ENCODE results near the gene TRIM37.

TRIM37 gene

DNA sequence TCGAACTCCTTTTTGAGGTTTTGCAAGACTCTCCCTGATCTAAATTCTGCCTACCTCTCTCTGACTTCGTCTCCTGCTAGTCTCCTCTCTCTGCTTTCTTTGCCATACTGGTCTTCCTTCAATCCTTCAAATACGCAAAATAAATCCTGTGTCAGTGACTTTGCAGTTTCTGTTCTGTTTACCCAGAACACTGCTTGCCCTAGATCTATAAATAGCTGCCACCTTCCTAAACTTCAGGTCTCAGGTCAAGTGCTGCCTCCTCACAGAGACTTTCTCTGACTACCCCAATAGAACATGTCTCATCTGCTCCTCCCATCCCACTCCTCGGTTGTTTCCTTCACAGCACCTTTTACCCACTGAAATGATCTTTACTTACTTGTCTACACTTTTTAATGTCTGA is 78.9 kb downstream of the TRIM37 start:
- no peak for DNase-seq

DNA sequence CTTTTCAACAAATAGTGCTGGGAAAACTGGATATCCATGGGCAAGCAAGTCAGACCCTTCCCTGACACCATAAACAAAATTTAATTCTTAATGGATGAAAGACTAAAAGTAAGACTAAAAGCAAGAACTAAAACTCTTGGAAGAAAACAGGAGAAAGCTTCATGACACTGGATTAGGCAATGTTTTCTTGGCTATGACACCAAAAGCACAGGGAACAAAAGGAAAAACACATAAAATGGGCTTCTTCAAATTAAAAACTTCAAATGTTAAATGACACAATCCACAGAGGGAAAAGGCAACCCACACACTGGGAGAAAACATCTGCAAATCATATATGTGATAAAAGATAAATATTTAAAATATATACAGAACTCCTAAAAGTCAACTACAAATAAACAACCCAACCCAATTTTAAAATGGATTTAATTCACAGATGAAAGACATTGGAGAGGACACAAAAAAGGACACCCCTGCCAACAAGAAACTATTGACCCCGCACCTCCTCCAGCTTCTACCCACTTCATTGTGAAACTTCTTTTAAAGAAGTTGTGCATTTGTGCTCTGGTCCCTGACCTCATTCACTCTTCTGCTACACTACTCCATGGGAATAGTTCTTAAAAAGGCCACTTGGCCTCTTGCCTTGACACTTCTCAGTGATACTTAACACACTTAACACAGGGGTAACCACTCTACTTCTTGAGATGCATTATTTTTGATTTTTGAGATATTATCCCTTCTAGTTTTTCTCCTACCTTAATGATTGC is 80.3 kb downstream of the TRIM37 start:
- no peak for DNase-seq

DNA sequence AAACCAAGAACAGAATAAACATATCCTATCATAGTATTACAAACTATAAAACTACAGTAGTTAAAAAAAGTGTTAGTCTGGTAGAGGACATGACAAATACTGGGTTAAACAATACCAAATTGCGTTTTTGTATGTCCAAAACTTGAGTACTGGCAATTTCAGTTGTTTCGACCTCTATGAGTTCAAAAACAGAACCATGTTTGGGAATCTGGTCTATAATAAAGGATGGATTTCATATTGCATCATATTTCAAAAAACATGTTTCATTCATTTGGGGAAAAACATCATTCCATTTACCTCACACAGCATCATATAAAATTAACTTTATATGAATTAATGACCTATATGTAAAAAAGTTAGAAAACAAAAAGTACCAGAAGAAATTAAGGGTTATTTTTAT is 81.8 kb downstream of the TRIM37 start:
- no peak for DNase-seq

DNA sequence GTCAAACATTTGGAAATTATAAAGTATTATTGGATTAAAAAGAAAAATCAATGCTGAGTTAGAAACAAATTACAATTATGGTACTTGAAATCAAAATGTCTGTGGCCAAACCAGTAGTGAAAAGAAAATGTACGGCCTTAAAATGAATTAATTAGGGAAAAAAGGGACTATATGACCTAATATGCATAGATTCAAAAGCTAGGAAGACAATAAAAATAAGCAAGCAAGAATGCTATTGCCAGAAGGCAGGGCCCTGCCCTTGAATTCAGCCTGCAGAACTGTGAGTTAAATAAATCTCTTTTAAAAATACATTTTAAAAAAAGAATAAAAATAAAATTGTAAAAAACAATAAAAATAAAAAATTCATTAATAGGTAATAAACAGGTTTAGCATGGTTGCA is 88.7 kb downstream of the TRIM37 start:
- DNase-seq = no peak

DNA sequence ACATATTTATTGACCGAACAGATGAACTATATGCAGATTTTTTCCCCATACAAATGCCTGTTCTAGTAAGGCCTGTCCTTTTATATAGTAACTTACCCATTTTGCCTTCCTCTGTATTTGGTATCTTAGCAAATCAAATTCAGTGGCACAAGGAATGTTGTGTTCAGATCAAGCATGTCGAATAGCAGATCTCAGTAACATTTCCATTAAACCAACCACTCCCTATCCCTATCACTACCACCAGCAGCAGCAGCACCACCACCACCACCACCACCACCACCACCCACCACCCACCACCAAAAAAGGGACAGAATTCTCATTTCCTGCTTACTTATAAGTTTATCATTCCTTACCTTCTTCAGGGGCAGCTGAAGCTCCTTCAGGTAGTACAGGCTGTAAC is 94.7 kb downstream of the TRIM37 start:
- no peak for DNase-seq

DNA sequence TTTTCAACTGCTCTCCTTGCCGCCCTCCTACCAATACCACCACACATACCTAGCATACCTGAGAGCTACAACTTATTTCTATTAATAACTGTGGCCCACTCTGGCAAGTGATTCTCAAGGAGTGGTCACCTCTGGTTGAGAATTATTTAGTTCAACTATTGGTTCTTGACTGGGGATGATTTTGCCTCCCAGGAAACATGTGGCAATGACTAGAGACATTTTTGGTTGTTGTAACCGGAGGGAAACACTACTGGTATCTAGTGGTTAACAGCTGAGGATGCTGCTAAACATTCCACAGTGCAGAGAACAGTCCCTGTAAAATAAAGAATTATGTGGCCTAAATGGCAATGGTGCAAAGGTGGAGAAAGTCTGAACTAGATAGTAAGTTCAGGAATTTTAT is 96.7 kb downstream of the TRIM37 start:
- no peak for DNase-seq

DNA sequence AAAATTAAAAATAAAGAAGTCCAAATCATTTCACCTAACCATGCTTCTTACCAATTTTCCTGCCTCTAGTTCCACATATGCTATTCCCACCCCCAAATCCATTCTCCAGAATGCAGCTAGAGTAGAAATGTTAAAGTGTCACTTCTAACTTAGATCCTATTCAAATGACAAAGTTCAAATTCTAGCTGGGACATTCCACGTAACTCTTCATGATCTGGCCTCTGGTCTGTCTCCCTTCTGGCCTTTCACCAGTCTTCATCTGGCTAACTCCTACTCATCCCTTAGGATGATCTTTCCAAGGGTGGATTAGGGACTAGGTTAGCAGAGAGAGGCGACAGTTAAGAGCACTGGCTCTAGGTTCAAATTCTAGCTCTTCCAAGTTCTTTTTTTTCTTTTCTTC is 97.9 kb downstream of the TRIM37 start:
- no peak for DNase-seq

DNA sequence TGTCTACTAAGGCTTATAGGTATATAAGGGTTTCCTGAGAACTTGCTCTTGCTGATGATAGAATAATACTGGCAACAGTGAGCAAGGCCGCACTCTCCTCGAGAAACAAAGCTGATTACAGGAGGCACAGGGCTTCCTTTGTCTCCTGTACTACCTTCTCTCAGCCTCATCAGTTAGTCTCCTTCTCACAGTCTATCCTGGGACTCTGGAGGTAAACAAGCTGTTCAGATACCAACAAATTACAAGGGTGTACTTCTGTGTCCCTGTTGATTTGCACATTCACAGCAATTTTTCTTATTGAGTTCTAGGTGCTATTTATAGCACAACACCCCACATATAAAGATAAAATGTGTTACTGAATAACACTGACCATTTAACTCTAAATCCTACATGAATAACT is 98.7 kb downstream of the TRIM37 start:
- DNase-seq = no peak

DNA sequence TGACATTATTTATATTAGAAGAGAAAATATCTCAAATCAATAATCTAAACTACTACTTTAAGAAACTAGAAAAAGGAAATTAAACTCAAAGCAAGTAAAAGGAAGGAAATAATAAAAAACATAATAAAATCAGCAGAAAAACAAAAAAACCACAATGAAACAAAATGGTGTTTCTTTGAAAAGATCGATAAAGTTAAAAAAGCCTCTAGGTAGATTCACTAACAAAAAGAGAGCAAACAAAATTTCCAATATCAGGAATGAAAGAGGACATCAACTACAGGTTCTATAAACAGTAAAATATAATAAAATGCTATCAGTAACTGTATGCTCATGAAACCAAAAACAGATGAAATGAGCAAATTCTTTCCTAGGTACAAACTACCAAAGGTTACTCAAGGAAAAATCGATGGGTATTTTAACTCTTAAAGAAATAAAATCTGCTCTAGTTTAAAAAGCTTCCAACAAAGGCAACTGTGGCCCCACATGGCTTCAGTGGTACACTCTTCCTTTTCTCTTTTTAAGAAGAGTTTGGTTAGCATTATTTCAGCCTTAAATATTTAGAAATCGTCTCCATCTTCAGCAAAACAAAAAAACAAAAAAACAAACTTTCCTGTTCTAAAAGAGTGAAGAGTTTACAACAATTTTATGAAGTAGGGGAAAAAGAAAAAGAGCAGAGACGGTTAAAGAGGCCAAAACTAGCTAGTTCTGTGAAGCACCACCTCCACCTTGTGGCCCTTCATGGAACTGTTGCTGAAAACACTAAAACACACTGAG is 102.2 kb downstream of the TRIM37 start:
- DNase-seq = peak; percentile 70

DNA sequence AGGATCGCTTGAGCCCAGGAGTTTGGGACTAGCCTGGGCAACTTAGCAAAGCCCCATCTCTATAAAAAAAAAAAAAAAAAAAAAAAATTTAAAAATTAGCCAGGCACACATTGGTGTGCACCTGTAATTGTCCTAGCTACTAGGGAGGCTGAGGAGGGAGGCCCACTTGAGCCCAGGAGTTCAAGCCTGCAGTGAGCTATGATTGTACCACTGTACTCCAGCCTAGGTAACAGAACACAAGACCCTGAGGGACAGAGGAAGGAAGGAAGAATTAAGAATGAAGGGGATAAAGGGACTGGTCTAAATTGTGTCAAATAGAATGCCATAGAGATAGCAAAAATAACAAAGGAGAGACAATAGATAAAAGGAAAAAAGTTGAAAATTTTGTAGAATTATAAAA is 102.8 kb downstream of the TRIM37 start:
- no peak for DNase-seq

DNA sequence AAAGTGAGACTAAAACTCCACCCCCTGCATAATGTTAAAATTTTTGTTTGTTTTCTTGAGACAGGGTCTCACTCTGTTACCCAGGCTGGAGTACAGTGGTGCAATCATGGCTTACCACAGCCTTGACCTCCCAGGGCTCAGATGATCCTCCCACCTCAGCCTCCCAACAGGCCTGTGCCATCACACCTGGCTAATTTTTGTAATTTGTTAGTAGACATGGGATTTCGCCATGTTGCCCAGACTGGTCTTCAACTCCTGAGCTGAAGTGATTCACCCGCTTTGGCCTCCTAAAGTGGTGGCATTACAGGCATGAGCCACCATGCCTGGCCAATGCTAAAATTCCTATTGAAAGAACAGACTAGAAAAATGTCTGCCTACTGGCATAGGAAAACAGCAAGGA is 103.8 kb downstream of the TRIM37 start:
- DNase-seq = no peak

DNA sequence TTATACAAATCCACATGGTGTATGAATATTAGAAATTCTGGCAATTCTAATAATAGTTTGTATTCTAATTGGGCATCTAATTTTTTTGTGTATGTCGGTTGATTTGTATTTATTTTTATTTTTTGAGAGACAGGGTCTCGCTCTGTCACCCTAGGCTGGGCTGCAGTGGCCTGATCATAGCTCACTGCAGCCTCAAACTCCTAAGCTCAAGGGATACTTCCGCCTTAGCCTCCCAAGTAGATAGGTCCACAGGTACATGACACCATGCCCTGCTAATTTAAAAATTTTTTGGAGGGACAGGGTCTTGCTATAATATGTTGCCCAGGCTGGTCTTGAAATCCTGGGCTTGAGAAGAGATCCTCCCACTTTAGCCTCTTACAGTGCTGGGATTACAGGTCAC is 104.6 kb downstream of the TRIM37 start:
- DNase-seq = no peak

DNA sequence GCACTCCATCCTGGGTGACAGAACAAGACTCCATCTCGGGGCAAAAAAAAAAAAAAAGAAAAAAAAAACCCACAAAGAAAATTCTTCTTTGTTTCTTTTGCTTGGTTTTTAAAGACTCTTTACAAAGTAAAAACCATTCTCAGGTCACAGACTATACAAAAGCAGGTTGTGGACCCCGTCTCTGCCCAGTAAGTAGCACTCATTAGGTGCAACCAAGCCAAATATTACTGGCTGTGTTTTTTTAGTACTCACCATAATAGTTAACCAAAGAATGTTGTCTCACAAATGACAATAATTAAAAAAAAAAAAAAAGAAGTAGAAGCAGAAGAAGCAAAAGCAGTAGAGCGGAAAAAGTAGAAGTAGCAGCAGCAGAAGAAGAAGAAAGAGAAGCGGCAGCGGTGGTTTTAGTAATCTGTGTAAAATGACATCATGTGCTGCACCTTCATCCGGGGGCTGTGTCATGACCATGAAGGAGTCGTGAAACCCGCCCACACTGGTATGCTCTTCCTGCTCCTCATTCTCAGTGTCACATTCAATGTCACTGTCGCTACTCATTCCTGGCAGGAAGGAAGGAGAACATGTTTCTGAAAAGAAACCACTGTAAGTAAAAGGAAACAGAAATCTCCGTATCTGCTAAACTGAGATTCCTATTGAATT is 105.4 kb downstream of the TRIM37 start:
- DNase-seq = peak; percentile 59

DNA sequence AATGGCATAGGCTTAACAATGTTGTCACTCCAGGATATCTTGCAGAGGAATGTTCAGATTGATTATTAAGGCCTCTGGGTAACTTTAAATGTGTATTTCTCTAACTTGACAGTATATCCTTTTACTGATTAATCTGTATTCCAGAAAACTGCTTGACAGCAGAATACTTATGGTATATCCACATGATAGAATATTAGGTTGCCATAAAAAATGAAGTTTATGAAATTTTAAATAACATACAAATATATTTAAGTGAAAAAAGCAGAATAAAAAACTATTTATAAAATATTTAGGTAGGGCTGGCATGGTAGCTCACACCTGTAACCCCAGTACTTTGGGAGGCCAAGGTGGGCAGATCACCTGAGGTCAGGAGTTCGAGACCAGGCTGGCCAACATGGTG is 106.7 kb downstream of the TRIM37 start:
- no peak for DNase-seq

DNA sequence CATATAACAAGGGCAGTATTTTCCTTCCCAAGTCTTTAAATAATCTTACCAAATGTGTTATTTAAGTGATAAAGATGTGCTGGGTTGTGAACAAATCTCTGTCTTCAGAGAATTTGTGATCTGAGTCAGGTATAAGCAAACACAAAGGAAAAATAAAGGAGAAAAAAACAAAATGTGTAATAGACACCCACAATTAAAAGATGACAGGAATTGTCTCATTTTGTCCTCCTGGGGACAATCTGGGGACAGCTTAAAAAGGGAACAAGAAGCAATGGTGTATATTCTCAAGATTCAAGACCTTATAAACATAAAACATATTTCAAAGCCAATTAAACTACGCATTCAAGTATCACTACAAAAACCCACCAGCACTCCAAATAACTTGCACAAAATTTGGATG is 107.2 kb downstream of the TRIM37 start:
- DNase-seq = no peak

DNA sequence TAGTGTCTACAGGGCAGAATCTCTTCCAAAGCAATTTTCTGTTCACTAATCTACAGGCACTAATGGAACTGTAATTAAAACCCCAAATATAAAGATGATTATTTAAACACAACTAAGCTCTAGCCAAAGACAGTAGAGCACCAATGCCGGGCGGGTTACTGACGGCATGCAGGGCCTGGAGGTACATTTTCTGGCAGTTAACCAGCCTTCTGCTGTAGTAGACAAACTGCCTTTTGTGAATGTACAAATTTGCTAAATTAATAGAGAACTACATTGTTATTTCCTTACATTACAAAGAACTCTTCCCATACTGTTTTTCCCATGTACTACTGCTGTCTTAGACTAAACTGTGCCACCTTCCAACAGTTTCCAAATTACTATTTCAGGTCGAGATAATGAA is 107.8 kb downstream of the TRIM37 start:
- no peak for DNase-seq

DNA sequence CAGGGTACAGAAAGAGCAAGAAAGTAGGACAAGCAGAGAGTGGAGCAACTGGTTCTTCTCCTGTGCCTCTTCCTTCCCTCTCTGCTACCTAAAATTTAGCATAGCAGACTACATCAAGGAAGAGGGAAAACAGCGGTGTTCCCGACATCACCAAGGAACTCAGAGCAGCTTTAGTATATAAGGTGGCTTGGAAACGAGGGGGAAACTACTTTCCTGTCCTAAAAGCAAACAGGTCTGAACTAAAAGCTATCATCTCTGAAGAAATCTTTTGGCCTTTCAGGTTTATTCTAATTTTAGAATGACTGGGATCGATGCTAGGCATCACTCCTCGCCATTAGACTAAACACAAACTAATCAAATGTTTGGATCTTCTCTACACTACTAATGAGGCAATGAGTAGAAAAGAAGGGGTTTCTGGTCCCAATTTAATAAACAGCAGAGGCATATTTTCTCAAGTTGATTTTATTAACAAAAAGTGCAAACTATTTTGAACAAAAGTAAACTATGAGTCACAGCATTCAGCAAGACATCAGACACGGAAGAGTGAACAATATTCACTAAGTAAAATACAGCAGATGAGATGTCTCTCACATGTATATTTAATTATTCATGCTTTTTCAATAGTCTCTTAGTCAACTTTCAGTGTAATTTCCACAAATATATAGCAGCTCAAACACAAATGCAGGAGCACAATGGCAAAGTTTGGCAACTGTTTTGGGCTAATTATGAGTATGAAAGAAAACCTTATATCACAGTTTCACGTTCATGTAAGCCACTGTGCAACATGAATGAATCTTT is 108.7 kb downstream of the TRIM37 start:
- no peak for DNase-seq

DNA sequence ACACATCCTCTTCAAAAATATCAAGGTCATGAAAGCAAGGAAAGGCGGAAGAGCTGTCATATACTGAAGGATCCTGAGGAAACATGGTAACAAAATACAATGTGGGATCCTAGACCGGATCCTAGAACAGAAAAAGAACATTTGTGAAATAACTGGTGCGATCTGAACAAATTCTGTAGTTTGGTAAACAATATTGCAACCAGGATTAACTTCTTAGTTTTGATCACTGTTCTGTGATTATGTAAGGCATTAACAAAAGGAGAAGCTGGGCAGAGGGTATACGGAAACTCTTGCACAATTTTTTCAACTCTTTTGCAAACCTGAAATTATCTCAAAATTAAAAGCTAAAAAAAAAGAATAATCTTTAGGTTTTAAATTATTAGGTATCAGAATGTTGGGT is 109.7 kb downstream of the TRIM37 start:
- DNase-seq = no peak

DNA sequence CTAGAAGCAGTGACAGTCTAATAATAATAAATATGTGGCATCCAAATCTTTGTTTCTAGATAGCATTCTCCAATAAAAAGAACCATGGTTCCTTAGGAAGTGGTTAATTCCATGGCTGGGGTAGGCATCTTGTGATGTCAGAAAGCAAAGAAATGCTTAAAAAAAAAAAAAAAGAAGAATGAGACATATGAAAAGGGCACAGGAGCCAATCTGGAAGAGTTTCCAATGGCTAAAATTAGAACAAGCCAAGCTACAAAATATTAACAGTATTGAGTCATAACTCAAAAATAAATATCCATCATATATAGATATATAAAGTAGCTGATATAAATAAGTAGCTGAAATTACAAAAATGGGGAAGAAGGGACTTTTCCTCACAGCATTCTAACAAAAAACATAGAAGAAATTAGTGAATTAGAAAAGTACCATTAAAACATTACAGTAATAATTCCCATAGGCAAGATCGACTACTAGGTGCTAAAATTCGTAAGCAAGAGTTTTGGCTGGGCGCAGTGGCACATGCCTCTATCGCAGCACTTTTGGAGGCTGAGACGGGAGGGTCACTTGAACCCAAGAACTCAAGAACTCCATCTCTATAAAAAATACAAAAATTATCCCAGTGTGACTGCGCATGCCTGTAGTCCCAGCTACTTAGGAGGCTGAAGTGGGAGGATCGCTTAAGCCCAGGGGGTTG is 111.3 kb downstream of the TRIM37 start:
- no peak for DNase-seq

DNA sequence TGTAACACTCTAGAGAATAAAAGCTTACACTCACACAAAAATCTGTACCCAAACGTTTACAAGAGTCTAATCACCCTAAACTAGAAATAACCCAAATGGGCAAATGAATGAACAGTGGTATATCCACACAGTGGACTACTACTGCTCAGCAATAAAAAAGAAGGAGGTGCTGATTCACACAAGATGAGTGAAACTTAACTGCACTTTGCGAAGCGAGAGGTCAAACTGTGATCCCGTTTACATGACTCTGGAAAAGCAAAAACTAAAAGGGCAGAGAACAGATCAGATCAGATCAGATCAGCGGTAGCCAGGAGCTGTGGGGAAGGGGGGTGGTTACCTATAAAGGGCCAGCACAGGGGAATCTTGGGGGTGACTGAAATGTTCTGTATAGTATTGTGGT is 113.4 kb downstream of the TRIM37 start:
- DNase-seq = no peak

DNA sequence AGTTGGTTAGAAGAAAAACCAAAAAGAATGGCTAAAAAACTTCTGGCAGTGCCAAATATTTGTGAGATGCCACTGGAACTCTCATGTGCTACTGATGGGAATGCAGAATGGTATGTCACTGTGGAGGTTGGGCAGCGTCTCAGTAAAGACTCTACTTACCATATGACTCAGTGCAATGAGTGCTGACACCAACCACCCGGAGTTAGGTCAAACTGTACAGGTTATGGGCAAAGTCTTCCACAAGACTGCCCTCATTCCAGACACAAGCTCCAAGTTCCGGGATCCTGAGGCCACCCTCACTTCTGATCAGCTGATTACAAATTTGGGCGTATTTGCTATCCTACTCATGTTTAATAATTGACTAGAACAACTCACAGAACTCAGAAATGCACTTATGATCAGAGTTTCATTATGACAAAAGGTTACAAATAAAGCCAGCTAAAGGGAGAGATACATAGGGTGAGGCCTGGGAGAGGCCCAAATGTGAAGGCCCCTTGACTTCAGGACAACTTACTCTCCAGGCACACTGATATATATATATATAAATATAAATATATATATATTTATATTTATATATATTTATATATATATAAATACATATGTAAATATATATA is 114.9 kb downstream of the TRIM37 start:
- DNase-seq = no peak

DNA sequence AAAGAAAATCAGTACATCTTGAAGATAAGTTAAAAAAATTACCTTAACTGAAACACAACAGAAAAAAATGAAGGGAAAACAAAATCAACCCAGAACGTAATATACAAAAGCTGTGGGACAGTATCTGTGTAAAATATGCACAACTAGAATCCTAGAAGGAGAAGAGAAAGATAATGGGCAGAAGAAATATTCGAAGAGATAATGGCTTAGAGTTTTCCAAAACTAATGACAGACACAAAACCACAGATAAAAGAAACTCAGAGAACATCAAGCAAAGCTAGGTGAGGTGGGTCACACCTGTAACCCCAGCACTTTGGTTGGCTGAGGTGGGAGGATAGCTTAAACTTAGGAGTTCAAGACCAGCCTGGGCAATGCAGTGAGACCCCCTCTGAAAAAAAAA is 117.1 kb downstream of the TRIM37 start:
- DNase-seq = no peak

All from activated CD4-positive, alpha-beta T cell treated with anti-CD3 and anti-CD28 coated beads, Interleukin-2, amount 50 U/mL, for 1 hour (primary cell).